HG03565 (cell line): ENCODE measurements around the gene SLC16A5.

Source experiments
- ATAC-seq: cut with Tn5 transposase; IDR thresholded peaks from one replicate; pipeline ENCODE4 v1.9.1; 2021; ENCODE audit warnings: mild to moderate bottlenecking, moderate library complexity; ENCODE audit not compliant: unreplicated experiment

SLC16A5 gene

DNA sequence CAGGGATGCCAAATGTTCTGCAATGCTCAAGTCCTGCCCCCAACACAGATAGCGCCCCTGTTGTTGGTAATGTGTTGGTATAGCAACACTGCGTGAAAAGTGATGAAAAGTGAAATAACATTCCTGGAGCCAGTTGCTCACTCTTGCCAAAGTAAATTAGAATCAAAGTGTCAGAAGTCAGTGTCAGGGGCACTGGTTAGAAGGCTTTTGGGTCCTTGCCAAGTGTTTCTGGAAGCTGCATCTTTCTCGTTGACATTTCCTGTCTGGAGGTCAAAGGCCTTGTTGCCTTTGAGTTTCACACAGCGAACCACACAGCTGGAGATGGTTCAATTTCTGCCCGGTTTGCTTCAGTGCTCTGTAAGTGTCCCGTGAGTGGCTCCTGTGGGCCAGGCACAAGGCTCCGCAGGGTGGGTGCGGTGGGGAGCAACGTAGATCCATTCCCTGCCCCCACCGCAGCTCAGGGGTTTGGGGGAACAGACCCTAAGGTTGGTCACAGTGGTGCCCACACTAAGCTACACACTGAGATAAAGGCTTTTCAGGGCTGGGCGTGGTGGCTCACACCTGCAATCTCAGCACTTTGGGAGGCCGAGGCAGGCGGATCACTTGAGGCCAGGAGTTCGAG is 3.6 kb upstream of the SLC16A5 start:
- no peak for ATAC-seq

DNA sequence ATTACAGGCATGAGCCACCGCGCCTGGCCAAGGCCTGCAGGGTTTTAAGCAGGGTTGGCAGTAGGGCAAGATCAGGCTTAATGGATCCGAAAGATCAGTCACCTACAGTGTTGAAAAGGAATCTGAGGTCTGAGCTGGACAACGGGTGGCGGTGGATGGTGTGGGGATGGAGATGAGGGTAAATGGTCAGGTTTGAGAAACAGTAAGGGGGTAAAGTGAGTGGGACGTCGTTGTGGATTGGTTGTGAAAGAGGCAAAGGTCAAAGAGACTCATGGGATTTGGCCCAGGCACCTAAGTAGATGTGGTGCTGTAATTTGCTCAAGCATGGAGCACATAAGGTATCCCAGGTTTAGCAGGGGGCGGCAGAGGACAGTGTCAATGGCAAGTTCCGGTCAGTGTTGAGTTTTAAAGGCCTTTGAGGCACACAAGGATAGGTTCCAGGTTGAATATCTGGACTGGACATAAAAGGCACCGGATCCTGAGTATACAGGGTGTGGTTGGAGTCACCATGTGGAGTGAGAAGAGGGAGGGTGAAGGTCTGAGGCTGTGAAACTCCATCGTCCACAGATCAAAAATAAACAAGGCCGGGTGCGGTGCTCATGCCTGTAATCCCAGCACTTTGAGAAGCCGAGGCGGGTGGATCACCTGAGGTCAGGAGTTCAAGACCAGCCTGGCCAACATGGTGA is 1.1 kb upstream of the SLC16A5 start:
- no peak for ATAC-seq

DNA sequence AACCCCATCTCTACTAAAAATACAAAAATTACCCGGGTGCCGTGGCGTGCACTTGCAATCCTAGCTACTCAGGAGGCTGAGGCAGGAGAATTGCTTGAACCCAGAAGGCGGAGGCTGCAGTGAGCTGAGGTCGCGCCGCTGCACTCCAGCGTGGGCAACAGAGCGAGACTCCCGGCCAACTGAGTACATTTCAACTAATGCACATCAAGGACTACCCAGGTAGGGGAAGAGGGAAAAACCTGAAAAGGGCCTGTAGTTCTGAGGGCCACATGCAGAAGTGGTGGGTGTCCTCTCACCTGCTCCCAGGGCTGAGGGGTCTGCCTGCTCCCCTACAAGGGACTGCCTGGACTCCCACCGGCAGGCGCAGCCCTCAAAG is 584 bp upstream of the SLC16A5 start:
- no peak for ATAC-seq

DNA sequence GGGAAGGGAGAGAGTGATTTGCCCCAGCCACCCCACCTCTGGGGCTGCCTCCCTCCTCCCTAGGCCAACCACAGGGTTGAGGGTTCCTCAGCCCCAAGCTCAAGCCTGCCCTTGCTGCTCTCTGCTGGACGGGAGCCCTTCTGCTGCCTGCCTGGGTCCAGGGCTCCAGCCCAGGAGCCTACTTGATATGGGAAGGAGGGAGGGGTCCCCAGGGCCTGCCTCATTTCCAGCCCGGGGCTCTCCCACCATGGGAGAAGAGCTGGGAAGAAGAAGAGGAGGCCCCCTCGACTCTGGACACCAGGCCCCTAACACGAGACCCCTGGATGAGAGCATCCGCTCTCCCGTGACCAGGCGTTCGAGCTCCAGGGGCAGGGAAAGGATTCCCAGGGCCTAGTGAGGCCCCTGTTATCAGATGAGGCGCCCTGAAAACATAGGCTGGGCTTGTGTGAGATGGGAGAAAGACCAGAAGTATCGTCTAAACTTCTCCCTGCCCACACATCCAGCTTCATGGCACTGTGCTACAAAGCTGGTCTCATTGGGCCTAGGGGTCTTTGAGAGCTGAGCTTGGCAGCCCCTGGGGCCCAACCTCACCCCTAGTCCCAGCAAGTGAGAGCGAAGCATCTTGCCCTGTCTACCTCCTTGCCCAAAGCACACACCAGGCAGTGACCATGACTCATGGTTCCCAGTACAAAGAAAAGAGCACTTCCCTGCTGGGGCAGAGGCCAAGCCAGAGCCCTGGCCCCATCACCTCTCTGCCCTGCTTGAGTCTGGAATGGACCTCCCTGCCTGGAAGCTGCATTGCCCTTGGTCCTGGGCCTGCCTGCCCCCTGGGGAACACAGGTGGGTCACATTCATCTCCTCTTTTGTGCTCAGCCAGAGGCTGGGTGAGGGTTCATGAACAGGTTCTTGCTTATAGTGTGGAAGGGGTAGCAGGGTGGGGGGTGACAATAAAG is 987 bp downstream of the SLC16A5 start:
- no peak for ATAC-seq

DNA sequence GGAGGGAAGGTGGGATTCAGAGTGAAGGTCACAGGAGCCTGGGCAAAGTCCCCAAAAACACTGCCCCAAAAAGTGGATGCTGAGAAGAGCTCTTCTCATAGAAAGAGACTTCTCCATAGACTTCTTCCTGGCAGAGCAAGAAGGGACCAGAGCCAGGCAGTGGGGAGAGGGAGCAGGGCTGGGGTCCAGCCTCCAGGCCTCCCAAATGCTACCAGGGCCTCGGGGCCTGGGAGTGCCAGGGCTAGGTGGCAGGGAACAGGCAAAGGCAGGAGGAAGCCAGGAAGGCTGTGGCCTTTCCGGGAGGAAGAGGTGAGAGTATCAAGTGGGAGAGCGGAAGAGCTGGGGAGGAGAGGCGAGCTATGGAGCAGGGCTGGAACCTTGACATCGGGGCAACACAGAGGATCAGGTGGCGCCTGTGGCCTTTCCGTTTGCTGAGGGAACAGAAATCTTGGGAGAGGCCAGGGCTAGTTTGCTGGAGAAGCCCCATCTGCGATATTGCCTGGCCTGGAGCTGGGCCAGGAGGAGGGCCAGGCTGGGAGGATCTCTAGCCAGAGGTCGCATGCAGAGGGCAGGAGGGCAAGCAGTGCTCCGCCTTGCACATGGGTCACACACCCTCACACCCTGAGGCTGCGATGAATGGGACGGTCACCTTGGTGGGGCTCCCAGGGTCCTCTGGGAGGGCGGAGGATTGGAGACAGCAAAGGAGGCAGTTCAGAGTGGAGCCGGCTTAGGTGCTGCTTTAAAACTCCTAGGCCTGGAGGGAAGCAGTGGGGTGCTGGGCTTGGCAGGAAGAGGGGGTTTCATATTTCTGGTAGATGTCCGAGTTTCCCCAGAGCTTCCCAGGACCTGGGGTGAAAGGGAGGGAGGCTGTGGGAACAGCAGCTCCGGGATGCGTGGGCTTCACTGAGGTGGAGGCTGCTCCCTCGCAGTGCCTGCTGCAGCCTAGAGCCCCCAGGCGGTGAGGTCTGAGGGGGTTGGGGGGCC is 3.4 kb downstream of the SLC16A5 start:
- no peak for ATAC-seq

DNA sequence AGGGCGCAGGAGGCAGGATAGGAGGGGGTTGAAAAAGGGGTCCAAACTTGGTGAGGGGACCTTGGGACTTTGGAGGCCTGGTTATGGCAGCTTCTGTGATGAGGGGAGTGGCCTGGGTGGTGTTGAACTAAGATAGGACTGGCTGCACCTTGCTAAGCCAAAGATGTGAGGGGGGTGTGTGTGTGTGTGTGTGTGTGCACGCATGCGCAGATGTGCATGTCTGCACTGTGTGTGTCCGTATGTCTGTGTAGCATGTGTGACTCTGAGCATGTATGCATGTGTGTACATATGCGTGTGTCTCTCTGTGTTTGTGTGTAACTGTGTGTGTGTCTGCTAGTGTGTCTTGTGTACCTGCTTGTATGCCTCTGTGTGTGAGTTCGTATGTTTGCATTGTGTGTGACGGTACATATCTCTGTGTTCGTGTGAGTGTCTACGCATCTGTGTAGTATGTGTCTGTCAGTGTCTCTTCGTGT is 4.1 kb downstream of the SLC16A5 start:
- ATAC-seq = no peak

DNA sequence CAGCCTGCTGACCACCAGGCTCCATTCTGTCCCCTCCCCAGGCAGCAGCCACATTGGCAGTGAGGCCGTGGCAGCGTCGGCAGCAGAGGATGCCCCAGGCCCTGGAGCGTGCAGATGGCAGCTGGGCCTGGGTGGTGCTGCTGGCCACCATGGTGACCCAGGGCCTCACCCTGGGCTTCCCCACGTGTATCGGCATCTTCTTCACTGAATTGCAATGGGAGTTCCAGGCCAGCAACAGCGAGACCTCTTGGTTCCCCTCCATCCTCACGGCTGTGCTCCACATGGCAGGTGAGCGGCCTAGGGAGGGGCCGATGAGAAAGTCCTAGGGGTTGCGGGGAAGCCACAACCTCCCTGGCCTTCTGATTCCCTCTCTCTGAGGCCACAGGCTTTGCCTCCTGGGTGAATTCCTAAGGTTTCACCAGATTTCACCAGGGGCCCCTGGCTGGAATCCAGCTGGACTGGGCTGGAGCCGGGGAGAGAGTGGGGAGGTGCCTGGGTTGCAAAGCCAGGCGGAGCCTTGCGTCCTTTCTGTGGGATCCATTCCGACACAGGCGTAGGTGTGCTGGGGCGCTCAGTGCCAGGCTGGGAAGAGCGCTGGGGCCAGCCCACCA is 5.9 kb downstream of the SLC16A5 start:
- ATAC-seq = no peak

DNA sequence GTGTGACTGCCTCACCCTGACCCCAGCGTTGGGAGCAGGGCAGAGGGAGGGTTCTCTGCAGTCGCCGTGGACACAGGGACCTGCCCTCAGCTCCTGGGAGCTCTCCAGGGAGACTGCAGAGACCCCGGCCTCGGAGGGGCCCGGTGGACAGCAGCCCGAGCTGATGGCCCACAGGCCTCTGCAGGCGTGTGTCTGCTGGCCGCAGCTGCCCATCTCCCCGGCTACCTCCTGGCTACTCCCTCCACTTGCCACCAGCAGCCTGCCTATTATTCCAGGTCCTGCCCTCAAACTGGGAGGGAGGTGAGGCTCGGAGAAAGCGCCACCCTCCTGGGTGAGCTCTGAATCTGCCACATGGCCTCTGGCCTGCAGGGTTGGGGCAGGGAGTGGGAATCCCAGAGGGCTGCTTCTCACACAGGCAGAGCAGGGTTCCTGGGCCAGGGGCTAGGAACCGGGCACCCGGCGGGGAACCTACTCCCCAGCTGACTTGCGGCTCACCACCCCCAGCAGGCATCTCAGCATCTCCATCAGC is 7.2 kb downstream of the SLC16A5 start:
- ATAC-seq = no peak

DNA sequence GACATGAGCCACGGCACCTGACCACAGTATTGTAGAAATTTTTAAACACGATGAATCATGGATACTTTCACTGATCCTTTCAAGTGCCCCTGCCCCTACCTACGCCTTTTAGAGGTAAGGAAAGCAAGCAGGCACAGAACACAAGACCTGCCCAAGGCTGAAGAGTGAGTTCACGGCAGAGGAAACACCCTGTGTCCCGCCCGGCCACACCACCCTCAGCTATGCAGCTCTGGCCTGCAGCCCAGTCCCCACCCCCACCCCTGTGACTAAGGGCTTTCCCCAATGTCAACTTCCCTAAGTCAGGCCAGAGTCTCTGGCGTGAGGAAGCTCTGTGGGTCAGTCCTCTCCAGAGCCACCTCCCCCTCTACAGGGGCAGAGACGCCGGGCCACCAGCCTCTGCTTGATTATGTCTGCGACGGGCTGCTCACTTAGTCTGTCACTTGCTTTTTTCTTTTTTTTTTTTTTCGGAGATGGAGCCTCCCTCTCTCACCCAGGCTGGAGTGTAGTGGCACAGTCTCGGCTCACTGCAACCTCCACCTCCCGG is 8.4 kb downstream of the SLC16A5 start:
- no peak for ATAC-seq

DNA sequence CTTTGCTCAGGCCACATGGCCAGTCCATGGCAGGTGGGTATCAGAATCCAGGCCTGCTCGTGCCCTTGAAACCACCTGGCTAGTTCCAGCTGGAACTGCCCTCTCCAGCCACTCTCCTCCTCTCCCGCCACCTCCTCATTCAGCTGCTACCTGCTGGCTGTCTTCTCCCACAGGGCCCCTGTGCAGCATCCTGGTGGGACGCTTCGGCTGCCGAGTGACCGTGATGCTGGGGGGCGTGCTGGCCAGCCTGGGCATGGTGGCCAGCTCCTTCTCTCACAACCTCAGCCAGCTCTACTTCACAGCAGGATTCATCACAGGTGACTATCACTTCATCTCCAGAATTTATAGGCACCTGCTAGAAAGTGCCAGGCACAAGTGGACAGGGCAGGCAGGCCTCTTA is 10.1 kb downstream of the SLC16A5 start:
- no peak for ATAC-seq

DNA sequence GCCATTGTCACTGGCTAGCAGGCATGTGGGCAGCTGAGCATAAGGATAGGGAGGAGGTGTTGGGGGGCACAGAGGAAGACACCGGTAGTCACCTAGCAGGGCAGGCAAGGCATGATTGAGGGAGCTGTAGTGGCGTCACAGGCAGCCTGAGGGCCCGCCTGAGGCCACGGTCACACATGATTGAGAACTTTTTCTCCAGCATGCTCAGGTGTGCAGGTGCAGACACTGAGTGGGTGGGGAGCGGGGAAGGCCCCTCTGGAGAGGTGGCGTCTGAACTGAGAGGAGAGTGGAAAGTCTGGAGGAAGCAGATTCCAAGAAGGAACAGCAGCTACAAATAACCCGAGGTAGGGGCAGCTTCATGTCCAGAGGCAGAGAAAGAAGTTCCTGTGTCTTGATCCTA is 11.1 kb downstream of the SLC16A5 start:
- ATAC-seq = no peak

DNA sequence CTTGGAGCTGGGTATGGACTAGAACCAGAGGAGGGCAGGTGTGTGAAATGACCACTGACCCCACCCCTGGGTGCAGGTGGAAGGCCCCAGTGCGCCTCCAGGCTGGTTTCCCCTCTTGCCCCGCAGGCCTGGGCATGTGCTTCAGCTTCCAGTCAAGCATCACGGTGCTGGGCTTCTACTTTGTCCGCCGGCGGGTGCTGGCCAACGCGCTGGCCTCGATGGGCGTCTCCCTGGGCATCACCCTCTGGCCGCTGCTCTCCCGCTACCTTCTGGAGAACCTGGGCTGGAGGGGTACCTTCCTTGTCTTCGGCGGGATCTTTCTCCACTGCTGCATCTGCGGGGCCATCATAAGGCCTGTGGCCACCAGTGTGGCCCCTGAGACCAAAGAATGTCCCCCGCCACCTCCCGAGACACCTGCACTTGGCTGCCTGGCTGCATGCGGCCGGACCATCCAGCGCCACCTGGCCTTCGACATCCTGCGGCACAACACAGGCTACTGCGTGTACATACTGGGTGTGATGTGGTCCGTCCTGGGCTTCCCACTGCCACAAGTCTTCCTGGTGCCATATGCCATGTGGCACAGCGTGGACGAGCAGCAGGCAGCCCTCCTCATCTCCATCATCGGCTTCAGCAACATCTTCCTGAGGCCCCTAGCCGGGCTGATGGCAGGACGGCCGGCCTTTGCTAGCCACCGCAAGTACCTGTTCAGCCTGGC is 12.3 kb downstream of the SLC16A5 start:
- no peak for ATAC-seq

DNA sequence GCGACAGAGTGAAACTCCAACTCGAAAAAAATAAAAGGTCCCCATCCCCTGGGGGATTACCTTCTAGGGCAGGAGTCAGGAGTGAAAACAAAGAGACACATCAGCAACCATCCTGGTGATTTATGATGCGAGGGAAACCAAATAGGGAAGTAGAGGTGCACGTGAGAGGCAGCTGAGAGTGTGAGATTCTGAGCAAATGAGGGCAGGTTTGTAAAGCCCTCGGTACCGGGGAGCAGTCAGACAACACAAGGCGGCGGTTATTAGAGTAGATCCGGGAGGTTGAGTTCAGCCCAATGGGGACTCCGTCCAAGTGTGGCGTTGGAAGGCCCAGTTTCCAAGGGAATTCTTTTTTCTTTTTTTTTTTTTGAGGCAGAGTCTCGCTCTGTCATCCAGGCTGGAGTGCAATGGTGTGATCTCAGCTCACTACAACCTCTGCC is 14.6 kb downstream of the SLC16A5 start:
- ATAC-seq = no peak

DNA sequence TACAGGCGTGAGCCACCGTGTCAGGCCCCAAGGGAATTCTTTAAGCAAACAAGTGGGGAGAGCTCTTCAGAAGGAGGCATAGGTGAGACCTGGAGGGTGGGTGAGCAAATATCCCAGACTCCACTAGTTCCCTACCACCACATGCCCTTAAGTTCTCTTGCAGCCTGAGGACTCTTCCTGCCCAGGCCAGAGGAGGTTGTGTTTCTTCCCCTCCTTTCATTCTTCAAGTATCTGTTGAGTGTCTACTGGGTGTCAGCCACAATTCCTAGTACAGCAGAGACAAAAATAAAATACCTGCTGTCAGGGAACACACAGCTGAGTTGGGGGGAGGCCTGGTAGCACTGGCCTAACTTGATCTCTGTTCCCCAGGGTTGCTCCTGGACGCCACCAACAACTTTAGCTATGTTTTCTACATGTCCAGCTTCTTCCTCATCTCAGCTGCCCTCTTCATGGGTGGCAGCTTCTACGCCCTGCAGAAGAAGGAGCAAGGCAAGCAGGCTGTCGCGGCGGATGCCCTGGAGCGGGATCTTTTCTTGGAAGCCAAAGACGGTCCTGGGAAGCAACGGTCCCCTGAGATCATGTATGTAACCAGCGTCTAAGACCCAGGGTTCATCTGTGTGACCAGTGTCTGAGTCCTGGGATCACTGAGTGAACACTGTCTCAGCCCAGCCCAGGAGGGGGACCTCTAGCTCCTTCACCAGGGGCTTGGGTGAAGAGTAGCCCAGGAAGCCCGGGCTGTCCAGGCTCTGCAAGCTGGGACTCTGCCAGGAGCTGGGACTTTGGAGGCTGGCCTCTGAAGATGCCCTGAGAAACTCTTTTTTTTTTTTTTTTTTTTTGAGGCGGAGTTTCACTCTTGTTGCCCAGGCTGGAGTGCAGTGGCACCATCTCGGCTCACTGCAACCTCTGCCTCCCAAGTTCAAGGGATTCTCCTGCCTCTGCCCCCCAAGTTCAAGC is 16.1 kb downstream of the SLC16A5 start:
- no peak for ATAC-seq

DNA sequence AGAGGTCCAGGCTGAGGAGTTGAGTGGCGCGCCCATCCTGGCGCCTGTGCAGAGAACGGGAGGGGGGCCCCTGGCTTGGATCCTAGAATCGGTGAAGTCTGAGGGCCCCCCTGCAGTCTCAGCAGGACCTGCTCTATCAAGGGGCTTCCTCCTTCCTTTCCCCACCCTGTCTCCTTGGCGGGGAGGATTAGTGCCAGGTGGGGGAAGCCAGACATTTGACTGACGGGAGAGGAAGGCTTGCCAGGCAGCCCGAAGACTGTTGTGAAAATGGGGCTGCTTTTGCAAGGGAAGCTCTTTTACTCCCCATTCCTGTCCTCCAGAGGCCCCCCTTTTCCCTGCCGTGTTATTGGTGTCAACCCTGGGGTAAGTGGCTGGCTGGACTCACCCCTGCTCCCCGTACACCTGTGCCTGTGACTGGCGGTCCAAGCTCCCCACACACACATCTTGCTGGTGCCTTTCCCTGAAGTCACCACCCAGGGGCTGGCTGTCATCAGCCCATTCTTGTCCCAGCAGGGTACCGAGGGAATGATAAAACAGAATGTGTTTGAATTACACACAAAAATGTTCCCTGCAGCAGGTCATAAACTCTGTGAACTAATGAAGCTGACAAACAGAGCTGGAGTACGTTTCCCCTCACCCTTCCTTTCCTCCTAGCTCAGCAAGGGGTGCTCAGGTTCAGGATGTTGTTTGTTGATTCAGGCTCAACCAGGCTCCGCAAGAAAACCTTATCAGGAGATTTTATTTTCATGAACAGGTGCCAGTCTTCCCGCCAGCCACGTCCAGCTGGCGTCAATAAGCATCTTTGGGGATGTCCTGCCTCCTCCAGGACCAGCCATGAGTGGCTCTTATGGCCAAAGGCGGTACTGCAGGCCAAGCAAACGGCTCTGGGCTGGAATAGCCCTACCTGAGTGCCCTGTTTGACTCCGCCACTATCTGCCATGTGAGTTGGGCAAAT is 17.6 kb downstream of the SLC16A5 start:
- no peak for ATAC-seq

DNA sequence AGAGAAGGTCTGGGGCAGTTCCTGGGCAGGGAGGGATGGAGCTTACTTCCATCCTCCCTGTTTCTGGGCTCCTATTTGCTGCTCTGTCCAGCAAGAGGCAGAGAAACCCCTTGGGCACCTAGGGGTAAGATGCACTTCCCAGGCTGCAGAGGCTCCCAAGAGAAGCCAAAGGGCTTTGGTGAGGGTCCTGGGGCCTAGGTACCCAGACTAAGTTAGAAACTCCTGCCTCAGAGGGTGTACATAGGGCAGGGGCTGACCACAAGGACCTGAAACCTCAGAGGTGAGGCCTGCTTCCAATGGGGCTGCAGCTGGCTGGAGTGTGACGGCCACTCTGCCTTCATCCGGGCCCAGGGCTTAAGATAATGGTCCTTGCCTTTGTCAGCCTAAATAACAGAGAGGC is 20.4 kb downstream of the SLC16A5 start:
- ATAC-seq = no peak

DNA sequence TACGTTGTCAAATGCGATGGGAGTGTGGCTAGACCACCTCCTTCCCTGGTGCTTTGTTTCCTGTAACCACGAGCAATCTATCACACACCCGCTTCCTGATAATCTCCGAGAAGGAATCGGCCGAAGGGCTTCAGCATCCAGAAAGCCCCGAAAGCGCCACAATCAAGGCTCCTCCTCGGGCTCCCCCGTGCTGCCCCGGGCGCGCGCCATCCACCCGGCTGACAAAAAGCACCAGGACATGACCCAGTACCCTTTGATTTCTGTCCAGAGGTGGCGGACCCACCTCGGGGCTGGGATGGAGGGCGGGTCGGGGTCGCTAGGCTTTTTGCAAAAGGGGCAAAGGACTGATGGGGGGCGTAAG is 21.3 kb downstream of the SLC16A5 start:
- ATAC-seq = no peak
